ENCODE data around the gene ARHGAP26.

- no peak for TF ChIP-seq ZNF274 (IDR thresholded peaks at IDR 0.05; ENCODE audit: low read depth, low read length)
- no peak for TF ChIP-seq YY1 (IDR thresholded peaks at IDR 0.05; ENCODE audit: insufficient read depth, insufficient read length)
Observed at GRCh38 chr5:143182106-143182505, 411.9 kb downstream of the ARHGAP26 start.

All from NT2/D1 (cell line).